ENCODE data around the gene IGF2.

Gene IGF2

DNA sequence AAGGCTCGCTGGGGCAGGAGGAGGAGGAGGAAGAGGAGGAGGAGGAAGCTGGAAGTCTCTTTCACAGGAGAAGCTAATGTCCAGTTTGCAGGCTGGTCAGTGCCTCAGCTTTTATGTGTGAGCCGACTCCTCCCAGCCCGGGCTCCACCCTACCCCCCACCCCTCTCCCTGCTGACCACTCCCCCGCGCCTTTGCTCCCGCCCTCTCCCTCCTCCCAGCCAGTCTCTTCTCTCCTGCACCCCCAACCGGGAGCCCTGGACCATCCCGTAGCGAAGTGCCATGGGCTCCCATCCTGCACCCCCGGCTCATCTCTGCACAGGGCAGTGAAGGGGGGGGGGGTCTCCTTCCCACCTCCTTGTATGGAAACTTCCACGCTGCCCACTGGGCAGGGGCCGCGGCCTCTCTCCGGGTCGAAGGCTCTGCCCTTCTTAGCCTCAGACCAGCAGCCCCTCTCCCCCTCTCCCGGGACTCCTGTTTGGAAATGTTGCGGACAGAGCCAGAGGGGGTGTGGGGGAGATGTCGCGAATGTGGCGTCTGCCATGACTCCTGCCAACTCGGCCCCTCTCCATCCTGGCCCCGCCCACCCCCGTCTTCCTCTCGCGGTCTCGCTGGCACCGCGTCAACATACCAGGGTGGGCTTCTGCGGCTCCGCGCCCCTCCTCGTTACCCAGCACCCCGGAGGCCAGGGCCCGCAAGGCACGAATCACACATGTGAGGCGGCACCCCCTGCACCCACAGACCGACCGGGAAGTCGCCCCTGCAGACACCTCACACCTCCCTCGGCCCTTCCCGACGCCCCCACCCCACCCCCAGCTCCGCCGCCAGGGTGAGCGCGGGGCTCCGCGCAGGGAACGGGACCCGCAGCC is 1.8 kb downstream of the IGF2 start:
- DNase-seq (ENCODE audit: low read depth, low spot score): no peak

DNA sequence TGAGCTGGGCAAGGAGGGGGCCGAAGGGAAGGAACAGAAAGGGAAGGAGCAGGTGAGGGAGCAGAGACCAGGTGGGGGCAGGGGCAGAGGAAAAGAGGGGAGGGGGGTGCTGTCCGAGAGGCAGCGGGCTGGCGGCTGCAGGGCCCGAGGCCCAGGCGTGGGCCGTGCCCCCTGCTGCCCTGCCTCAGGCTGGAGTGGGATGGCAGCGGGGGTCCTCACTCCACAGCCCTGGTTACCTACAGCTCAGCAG is 2.3 kb downstream of the IGF2 start:
- DNase-seq (ENCODE audit: low read depth, low spot score): no peak

DNA sequence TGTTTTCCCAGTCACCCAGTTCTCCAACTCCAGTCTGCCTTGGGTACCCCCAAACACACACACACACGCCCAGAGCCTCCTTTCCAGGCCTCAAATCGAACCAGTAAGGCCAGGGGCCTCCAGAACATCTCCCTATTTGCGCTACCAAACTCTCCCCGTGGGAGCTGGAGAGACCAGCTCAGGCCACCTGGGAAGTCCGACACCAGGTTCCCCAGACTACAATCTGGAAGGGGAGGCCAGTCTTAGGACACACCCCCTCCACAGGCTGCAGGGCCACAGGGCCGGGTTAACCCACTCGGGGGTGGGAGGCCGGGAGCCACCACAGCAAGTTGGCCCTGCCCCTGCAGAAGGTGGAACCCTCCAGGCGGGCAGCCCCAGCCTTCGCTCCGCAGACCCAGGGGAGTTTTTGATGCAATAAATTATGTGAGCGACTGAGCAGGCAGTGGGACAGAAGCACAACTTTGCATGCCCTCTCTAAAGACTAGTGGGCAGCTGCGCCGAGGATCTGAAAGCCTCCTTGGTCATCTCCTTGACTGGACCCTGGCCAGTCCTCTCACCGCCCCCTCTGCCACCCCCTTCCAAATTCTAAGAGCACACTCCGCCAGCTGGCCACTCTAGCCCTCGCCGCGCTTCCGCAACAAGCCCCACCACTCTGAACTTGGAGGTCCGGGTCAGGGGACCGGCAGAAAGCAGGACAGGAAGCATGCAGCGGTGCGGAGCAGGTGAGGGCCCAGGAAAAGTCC is 2.8 kb downstream of the IGF2 start:
- DNase-seq (ENCODE audit: low read depth, low spot score): no peak

DNA sequence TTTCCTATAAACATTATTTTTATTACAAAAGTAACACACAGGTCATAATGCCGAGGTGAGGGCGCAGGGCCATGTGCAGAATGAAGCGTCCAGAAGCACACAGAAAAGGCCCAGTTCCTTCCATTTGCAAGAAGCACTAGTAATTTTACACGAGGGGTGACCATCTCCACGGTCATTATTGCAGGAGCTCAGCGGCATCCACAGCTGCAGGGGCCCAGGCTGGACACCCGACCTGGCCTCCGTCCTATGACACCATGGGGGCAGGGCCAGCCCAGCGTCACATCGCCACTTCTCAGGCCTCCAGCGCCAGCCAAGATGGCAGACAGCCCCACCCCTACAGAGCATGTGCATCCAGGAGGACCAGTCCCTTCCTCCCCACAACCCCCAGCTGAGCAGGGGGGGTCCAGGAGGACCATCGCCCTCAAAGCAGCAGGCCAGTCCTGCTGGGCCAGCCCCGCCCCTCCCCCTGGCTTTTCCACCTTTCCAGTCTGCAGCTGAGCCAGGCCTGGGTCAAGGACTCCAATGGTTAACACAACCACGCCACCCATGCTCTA is 3.5 kb downstream of the IGF2 start:
- DNase-seq (ENCODE audit: low read depth, low spot score): no peak

DNA sequence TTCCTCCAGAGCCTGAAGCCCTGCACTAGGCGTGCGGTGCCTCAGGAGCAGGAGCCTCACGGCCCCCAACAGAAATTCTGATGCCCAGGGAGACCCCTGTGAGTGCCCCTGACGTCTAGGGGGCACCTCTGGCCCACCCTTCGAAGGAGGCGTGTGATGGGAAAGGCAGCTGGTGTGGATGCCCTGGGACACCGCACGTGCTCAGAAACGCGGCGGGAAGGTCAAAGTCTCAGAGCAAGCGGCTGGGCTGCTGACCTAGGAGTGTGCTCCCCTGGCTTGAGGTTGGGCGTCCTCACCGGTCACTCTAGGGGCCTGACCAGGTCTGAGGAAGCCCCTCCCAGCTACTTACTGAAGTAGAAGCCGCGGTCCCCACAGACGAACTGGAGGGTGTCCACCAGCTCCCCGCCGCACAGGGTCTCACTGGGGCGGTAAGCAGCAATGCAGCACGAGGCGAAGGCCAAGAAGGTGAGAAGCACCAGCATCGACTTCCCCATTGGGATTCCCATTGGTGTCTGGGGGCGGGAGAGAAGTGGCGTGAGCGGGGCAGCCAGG is 4.1 kb downstream of the IGF2 start:
- DNase-seq (ENCODE audit: low read depth, low spot score): no peak

DNA sequence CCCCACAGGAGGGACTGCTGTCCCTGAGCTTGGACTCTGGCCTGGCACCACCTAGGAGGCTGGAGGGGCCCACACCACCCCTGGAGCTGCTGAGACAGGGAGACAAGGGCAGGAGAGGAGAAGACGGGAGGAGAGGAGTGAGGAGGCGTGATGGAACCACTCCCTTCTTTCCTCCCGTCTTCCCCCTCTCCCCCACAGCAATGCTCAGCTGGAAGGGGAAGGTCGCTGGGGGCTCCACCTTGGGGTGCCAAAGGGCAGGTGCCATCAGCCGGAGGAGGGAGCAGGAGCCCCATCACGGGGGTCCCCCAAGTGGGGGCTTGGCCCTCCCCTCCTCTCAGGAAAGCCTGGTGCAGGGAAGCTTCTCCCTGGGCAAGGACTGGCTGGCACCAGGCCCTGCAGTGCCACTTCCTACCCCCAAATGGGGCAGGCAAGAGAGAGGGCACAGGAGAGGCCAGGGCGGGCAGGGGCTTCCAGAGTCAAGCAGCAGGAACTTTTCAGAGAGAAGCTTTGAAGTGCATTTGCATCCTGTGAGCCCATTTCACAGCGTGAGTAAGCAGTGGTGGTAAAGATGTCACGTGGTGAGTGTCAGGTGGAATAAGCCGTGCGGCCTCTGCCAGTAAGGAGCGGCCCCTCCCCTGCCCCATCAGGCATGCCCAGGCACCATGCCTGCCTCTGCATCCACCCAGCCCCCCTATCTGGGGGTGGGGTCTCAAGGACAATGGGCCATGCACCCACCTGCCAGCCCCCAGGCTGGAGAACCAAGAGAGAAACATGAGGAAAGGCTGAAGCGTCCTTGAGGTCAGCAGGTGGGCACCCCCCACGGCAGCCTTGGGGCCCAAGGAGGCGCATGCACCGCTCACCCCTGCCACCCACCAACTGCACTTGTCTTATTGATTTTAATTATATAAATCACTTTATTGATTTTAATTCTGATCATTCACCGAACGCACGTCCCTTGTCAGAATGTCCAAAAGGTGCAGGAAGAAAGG is 4.9 kb downstream of the IGF2 start:
- no peak for DNase-seq (ENCODE audit: low read depth, low spot score)

DNA sequence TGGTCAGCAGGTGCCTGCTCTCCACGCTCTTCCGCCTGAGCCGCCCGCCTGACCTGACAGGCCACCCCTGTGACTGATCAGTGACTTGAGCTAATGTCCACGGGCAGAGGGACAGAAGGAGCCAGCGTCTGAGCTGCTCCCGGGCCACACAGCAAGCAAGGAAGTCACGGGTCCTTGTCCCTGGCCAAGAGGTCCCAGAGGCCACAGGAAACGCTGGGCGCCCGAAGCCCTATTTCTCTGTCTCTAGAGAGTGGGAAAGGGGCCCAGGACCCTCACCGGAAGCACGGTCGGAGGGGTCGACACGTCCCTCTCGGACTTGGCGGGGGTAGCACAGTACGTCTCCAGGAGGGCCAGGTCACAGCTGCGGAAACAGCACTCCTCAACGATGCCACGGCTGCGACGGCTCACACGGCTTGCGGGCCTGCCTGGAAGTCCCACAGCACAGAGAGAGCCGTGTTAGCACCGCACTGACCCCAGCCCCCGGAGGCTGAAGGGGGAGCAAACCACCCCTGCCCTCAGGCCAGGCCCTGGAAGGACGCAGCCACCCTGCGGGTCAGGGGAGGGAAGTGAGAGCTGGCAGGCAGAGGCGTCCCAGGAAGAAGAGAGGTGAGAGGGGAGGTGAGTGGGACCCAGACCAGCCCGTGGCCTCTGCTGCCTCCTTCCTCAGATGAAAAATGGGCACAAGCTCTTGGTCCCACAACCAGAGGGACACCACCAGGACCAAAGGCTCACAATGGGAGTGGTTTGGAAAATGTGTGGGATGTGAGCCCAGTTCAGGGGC is 5.8 kb downstream of the IGF2 start:
- DNase-seq (ENCODE audit: low read depth, low spot score): no peak

DNA sequence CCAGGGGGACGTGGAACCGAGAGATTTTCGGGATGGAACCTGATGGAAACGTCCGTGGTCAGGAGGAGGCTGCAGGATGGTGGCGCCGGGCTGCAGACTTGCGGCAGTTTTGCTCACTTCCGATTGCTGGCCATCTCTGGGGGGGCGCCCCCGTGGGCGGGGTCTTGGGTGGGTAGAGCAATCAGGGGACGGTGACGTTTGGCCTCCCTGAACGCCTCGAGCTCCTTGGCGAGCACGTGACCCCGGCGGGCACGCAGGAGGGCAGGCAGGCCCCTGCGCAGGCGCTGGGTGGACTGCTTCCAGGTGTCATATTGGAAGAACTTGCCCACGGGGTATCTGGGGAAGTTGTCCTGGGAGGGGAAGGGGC is 6.3 kb downstream of the IGF2 start:
- DNase-seq (ENCODE audit: low read depth, low spot score): no peak

DNA sequence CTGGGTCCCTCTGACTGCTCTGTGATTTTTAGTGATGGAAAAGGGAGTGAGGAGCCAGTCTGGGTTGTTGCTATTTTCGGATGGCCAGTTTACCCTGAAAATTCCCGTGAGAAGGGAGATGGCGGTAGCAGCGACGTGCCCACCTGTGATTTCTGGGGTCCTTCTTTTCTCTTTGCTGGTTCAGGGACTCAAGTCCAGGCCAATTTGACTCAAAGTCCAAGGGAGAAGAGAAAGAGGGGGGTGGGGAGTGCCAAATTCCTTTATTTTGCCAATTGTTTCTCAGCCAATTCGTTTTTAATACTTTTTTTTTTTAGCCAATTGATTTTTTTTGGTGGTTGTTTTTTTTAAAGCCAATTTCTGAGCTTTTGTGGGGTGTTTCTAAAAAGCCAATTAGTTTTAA is 6.9 kb downstream of the IGF2 start:
- no peak for DNase-seq (ENCODE audit: low read depth, low spot score)

DNA sequence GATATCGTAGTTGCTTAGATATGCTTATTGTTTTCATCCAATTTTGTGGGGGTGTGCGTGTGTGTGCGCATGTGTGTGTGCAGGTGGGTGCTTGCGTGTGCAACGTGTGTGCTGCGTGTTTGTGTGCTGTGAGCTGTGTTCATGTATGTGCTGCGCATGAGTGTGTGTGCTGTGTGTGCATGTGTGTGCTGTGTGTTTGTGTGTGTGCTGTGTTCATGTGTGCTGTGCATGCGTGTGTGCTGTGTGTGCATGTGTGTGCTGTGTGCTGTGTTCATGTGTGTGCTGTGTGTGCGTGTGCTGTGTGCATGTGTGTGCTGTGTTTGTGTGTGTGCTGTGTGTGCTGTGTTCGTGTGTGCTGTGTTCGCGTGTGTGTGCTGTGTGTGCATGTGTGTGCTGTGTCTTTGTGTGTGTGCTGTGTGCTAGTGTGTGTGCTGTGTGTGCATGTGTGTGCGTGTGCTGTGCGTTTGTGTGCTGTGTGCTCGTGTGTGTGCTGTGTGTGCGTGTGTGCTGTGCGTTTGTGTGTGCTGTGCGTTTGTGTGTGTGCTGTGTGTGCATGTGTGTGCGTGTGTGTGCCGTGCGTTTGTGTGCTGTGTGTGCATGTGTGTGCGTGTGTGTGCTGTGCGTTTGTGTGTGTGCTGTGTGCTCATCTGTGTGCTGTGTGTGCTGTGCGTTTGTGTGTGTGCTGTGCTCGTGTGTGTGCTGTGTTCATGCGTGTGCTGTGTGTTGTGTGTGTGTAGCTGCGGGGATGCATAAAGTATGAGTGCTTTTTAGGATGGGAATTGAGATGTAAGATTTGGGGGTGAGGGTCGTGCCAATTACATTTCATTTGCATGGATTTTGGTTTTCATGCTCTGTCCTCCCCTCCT is 7.6 kb downstream of the IGF2 start:
- DNase-seq (ENCODE audit: low read depth, low spot score): no peak

DNA sequence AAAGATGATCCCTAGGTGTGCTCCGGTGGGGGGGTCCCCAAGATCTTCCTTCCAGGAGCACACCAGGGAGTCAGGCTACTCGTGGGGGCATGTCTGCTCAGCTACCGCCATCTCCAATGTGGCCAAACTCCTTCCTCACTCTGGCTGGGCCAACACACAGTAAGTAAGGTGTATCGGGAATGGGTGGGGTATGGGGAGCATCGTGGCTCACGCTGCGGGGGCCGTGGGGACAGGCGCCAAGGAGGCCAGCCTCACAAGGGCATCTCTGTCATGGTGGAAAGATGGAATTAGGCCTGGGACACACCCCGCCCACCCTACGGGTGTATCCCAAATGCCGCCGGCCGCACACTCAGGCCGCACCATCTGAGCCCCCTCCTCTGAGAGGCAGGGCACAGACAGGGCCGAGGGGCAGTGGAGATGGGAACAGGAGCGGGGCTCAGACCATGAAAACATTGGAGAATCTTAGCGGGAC is 8.3 kb downstream of the IGF2 start:
- no peak for DNase-seq (ENCODE audit: low read depth, low spot score)

DNA sequence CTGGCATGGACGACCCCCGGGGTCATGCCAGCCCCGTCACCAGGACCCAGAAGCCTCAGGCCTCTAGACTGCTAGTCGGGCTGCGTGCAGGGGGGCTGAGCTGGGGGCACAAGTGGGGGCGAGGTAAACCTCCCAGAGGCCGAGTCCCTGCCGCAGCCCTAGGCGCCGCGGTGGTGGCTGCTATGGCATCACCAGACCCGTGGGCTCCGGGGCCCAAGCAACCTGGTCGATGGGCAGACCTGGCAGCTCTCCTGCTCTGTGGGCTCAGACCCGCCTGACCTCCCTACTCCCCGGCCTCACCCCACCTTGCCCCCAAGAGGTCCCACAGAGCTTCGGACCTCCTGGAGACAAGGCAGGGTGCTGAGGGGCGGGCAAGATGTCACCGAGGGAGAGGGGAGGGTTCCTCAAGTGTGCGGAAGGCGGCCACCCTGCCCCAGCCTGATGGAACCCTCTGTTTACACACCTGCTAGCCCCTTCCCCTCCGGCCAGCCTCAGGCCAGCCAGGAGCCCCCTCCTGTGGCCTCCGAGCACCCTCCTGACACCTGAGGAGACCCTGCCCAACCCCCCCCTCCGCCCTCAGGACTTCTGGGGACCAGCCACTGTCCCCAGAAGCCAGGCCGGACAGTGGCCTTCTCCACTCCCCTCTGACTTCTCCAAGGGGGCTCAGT is 9.4 kb downstream of the IGF2 start:
- DNase-seq (ENCODE audit: low read depth, low spot score): no peak

DNA sequence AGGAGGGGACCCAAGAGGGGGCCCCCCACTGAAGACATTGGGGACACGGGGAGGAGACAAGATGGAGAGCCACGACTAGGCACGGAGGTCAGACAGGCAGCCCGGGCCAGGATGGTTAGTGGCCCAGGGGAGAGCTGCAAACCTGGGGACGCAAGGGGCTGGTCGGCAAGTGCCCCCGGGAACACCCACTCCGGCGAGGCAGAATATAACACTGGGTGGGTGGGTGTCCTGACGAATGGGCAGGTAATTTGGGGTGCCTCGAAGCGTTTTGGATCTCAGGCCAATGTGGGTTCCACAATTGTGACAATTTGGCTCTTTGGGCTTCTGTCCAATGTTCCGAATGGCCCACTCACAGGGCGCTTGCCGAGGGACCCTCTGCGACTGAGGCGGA is 9.9 kb downstream of the IGF2 start:
- DNase-seq (ENCODE audit: low read depth, low spot score): no peak

DNA sequence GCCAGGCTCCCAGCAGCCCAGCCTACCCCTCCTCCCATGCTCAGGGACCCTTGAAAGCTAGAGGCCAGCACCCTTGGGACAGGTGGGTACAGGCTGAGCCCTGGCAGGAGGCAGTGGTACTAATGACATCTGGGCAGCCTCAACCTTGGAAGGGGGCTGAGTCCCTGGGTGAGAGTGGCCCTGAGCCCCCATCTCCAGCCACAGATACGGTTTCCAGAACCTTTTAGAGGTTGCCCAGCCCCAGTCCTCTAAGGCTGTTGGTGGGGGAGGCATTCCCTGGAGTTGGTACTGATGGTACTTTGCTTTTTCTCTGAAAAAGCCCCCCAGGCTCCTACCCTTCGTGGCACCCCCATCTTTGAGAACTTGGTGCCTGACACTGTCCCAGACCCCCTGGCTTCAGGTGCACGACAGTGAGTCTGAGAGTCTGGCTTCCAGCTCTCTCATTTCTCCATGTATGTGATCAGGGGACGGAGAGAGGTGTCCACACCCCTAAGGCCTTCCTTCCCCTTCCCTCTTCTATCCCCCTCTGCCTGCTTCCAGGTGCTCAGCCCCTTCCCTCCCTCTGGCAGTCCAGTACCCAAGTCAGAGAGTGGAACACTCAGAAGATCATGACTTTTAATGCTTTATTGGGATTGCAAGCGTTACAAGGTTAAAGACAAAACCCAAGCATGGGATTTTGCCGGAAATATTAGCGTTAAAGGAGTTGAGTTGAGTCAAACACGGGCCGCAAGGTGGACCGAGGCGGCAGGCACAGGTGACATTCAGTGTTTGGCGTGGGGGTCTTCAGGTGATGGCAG is 10.5 kb downstream of the IGF2 start:
- no peak for DNase-seq (ENCODE audit: low read depth, low spot score)

DNA sequence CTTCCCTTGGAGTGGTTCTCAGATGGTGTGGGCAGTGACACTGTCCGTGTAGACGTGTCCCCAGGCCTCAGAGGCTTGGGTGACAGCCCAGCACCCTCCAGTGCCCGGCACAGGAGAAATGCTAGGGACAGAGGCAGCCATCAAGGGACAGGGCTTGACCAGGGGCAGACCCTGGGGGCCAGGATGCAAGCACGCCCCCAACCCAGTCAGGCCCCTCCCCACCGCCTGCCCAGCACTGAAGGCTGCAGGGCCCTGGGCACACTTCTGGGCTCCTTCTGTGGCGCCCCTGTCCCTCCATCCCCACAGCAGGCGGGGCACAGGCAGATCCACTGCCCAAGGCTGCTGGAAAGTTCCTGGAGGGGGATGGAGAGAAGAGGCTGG is 11.1 kb downstream of the IGF2 start:
- no peak for DNase-seq (ENCODE audit: low read depth, low spot score)

DNA sequence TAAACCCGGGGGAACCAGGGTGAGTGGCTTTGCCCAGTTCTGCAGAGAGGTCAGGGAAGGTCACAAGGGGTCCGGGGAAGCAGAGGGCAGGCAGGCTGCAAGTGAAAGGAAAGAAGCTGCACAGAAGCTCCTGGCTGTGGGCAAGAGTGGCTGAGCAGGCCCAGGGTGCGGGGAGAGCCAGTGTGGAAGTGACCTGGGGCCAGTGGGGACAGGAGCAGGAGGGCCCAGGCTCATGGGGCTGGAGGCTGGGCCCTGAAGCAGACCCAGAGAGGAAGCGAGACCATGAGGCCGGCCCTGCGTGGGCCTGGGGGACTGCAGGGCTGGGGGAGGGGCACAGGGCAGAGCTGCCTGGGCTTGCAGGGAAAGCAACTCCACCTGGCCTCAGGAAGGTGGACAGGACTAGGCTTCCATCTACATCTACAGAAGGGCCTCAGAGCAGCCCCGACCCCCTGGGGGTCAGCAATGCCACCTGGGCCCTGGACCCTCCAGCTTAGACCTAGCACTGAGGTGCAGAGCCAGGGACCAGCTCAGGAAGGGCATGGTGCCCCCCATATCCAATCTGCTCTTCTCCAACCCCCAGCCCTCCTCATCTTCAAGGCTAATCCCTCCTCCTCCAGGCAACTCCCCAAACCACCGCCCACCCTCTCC is 11.6 kb downstream of the IGF2 start:
- no peak for DNase-seq (ENCODE audit: low read depth, low spot score)

DNA sequence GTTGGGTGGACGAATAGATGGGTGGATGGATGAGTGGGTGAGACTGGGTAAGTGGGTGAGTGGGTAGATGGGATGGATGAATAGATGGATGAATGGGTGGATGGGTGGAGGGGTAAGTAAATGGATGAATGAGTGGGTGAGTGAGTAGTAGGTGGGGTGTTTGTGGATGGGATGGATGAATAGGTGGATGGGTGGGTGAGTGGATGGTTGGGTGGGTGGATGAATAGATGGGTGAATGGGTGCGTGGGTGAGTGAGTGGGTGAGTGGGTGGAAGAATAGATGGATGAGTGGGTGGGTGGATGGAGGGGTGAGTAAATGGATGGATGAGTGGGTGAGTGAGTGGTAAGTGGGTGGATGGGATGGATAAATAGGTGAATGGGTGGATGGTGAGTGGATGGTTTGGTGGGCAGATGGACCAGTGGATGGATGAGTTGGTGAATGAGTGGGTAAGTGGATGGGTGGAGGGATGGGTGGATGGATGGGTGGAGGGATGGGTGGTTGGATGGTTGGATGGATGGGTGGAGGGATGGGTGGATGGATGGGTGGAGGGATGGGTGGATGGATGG is 12.6 kb downstream of the IGF2 start:
- DNase-seq (ENCODE audit: low read depth, low spot score): no peak
